Stimulated activated CD4-positive, alpha-beta T cell treated with anti-CD3 and anti-CD28 coated beads, TNF-alpha, amount 100 ng/mL, for 1 hour (primary cell): ENCODE data around the gene MACIR.

Experiments used
- DNase-seq, 3 donors: peaks; one replicate each; pipeline ENCODE4 v3.0.0-alpha.2; 2020; ENCODE audit warnings: low read depth in 3 of 3, low spot score in 1 of 3

Gene MACIR

DNA sequence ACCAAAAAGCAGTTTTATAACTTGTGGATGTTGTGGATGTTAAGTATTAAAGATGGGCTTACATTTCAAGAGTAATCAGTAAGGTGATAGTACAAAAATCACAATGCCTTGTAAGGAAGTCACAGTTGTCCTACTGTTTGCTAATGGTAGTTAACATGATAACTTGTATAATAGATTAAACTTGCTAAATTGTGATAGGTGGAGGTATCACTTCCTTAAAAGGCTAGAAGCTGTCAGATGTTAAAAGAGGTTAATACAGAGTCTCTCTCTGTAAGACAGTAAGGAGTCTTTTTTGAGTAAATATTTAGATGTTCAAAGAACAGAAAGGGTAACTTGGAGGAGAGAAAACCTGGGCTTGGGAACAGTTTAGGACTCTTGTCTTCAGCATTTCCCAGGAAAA, 14.2 kb upstream of the MACIR start:
- no peak for DNase-seq

DNA sequence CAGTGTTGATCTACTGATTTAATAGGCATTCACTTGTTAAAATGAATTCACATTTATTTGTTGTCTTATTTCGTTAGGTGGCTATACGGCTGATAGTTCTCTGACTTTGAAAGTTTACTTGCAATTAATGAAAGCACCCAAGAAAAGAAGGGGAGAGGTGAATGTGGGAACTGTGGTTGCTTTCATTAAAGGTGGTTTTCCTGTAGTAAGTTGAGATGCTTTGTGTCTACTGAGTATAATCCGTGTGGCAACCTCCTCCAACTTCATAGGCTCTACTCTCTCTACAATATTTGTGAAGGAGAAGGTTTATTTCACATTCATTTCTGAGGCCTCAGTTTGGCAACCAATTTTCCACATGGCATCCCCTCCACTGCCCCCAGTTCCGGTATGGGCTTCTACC, 12.8 kb upstream of the MACIR start:
- DNase-seq, result no peak

- DNase-seq, result no peak
Measured at GRCh38 chr5:103247118-103247517, 11.4 kb upstream of the MACIR start.

- DNase-seq, result no peak
Measured at GRCh38 chr5:103249068-103249467, 9.5 kb upstream of the MACIR start.

- DNase-seq, result no peak
Measured at GRCh38 chr5:103254921-103255320, 3.6 kb upstream of the MACIR start.

DNA sequence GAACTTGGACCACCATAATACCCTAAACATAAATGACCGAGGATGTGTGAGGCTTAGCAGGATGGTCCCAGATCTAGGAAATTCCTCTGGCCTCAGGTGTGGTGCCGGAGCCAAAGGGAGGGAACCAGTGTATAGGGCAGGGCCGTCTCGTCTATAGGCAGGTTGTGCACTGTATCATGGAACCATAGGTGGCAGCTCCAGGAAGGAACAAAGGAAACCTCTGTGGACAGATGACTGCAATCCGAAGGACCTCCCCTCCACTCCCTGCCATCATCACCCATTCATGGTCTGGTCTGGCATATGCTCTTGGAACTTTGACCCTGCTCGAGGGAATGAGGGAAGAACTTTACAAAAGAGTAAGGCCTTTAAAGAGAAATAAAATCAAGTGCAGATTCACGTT, 2.9 kb upstream of the MACIR start:
- DNase-seq, result no peak

DNA sequence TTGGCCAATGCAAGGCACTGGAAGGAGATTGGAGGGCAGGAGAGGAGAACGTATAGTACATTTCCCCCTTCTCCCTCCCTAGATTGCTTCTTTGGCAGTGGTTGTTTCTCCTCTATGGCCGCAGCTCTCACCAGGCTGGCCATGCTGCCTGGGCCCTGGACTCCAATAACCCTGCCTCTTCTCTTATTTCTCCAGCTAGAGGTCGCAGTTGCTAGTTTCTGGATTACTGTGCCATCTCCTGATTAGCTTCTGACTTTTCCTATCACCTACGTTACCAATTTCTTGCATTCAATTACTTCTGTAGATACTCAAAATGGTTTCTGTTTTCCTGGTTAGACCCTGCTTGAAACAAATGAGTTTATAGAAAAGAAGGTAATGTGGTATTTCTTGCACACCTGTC, 2.4 kb upstream of the MACIR start:
- DNase-seq, result no peak

- DNase-seq, result peak in 2 of 3 donors; percentile 28 to 35
Measured at GRCh38 chr5:103258957-103259704, 568 bp downstream of the MACIR start.

GRCh38 chr5:103259705-103260355, 1.3 kb downstream of the MACIR start:
- DNase-seq, result no peak

GRCh38 chr5:103260951-103261350, 2.4 kb downstream of the MACIR start:
- no peak for DNase-seq

DNA sequence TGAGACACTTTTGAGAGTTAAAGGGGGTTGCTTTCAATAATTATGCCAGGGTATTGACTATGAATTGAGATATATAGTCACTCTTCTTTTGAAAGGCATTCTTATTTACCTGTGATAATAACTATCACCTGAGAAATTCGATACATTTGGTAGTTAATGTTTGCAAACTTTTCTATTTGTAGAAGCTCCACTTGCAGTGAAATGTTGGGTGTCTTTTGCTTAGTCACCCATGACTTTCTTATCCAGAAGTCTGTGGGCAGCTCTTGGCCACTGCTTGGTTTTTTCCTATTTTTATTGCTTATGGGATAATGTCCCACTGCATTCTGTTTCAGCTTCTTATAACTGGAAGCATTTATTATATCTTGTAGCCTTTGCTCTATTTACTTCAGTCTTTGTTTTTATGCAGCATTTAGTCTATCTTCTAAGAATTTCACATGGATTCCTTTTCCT, 3.9 kb downstream of the MACIR start:
- DNase-seq, result no peak

GRCh38 chr5:103263054-103263453, 4.5 kb downstream of the MACIR start:
- DNase-seq, result no peak

DNA sequence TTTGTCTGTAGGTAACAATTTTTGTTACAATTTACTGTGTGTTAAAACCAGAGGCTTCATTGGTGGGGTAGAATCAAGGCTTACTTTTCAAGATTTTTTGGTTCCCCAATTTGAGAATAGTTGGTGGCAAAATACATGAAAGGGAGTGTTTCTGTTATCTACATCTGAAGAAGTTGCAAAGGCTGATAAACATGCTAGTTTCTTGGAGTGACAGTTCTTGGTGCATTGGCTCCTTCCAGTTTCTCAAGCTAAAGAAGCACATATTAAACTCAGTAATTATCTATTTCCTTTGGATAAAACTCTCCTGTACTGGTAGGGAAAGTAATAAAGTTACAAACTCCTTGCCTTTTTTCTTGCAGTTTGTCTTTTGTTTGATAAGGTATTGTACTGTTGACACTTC, 5.9 kb downstream of the MACIR start:
- DNase-seq, result no peak

DNA sequence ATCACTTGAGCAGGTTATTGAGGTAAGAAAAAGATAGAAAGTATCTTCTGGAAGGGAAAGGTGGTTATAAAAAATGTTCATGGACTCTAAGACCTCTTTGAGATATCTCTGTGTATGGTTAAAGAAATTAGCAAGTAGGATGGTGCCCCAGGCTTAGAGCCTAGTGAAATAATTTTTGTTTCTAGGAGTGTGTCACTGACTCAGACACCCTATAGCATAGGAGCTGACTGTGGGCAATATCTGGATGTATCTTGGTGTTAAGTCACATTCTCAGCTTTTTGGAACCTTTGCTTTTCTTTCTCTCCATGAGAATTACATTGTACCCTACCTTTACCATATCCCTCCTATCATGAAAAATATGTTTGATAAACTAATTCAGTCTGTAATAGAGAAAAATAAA, 12.0 kb downstream of the MACIR start:
- DNase-seq, result no peak

DNA sequence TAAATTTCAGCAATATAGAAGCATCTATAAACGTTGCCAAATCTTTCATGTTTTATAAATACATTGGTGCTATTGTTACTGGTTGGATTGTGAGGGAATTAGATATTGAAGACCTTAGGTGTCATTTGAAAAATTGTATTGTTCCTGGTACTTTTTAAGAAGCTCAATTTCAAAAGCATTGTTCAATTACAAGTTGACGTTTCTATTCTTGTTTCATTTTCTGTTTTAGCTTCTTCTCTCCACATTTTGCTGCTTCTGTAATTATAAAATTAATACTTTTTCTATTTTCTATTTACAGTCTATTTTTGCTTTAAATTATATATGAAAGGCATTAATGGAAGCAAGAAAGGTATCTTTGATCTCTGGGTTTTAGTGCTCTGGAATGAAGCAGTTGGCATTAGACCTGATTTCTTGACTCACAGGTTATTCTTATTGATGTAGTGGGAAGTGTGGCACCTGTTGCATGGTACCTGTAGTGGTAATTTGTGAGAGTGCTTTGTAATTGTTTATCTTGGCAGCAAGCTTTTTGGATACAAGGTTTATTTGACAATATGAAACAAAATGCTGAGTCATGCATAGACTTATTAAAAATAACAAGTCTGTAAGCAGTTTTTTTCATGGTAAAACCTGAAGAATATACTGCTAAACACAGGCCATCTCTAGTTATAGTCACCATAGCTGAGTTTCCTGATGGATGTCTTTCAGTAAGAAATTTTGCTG, 13.2 kb downstream of the MACIR start:
- DNase-seq, result no peak

DNA sequence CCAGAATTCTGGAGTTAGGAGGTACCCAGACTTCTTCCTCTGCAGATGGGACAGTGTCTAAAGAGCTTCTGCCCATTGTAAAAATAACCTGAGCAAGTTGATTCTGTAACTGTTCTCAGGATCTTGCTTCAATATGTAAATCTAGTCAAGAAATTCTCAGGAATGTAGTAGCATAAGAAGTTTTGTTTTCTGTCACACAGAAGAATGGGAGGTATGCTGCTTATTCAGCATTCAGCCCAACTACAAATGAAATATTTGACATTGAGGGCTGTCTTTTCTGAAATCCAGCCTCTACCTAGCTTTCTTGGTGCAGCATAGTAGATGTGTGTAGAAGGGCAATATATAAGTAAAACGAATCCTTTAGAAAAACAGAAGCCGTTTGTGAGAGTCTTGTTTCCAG, 13.8 kb downstream of the MACIR start:
- no peak for DNase-seq

DNA sequence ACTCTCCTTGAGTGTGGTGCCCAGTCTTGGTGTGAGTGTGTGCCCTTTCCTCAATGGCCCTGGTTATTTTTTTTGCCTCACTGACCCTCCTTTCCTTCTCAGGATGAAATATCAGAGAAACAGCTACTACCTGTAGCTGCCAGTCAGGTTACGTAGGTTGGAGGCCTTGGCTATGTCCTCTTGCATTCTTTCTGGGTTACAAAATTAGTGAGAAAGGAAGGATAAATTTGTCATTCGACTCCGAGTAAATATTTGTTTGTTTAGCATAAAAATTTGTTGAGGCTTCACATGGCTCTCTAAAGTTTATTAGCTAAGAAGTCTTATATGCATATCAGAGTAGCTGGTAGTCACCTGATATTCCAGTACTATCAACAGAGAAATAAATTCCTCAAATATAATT, 15.4 kb downstream of the MACIR start:
- no peak for DNase-seq

DNA sequence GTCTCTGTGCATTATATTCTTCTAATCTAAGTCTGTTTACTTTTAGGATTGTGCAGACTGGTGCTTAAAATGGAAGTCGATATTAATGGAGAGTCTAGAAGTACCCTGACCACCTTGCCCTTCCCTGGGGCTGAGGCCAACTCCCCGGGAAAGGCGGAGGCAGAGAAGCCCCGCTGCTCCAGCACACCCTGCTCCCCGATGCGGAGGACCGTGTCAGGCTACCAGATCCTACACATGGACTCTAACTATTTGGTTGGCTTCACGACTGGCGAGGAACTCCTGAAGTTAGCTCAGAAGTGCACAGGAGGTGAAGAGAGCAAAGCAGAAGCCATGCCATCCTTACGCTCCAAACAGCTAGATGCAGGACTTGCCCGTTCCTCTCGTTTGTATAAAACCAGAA, 17.3 kb downstream of the MACIR start:
- DNase-seq, result no peak

- DNase-seq, result no peak
Measured at GRCh38 chr5:103280967-103281366, 22.4 kb downstream of the MACIR start.

DNA sequence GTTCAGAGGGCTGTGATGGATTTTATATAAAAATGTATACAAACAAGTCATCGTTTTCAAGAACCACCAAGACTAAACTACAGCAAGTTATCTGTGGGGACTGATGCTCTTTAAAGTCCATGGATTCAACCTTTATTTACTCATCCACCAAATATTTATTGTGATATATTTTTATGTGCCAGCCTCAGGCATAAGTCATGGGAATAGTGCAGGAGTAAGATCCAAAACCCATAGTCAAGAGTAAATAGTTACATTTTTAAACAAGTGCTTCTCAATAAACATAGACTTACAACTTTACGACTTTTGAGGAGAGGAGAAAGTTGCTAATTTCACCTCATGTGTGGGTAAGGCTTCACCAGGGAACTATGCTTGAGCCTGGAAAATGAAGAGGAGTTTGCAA, 24.6 kb downstream of the MACIR start:
- no peak for DNase-seq

GRCh38 chr5:103283869-103284268, 25.3 kb downstream of the MACIR start:
- DNase-seq, result no peak

DNA sequence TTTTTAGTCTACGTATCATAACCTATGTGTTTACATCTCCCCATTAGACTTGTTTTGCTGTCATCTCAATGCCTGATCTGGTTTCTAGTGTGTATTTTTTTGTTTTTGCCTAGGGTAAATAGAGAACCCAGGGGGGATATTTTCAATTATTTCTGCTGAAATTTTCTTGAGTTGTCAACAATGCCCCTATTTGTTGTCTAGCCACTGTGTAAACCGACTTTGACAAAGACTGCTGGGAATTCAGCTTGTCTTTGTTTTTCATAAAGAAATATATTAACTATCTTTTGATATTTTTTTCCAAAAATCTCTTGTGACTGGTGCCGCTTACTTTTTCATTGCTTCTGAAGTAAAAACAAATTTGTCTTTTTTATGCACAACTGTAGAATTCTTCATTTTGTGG, 28.1 kb downstream of the MACIR start:
- no peak for DNase-seq
